Bronchial epithelial cell (primary cell): ENCODE data around the gene RAB28. TPM values are rescaled to one million over a fixed set of nuclear protein-coding genes. Genes with fewer than 3 reads are reported as not detected.

ENCODE experiments used
- DNase-seq: peaks from one replicate; pipeline ENCODE4 v3.0.0-alpha.2; 2010; ENCODE audit warnings: low read depth
- FAIRE-seq: peaks from 2 replicates; lab custom pipeline; 2011; peaks lifted over from hg19 to GRCh38; lab: Jason Lieb, UNC
- H3K27me3 ChIP-seq: 2 replicates; pipeline ENCODE4 v1.5.1; 2011; ENCODE audit warnings: low read length; ENCODE audit not compliant: control insufficient read depth, insufficient read depth
- H3K36me3 ChIP-seq: 2 replicates; pipeline ENCODE4 v1.5.1; 2011; ENCODE audit warnings: low read length; ENCODE audit not compliant: control insufficient read depth, insufficient read depth
- H3K4me3 ChIP-seq: 2 replicates; pipeline ENCODE4 v1.5.1; 2011; ENCODE audit warnings: mild to moderate bottlenecking, low read depth, low read length, control low read depth
- CTCF ChIP-seq: IDR thresholded peaks from 2 replicates; pipeline ENCODE4 v1.5.1; 2011; ENCODE audit warnings: mild to moderate bottlenecking, moderate library complexity, low read length, control low read depth, inconsistent platforms; ENCODE audit not compliant: insufficient read depth, severe bottlenecking
- total RNA-seq: library from RNA; depleted of rRNA; stranded (reverse); fragments of >200 nt; gene quantifications from 2 replicates; pipeline ENCODE4 v1.2.1, GENCODE V29; 2014

The RAB28 gene
- total RNA-seq, 1 donor from 2014 or later: 14.0 TPM

GRCh38 chr4:13523591-13524503 is 39.7 kb upstream of the RAB28 start:
- FAIRE-seq (no peak), DNase-seq (no peak)
- Histone ChIP-seq H3K36me3 (no peaks in the 10 kb centered on the region), H3K27me3 (peaks cover 69% of the 10 kb centered on the region), H3K4me3 (no peak overlapping the region)
- TF ChIP-seq CTCF: no peak

GRCh38 chr4:13523105-13523477 is 39.0 kb upstream of the RAB28 start:
- H3K27me3 ChIP-seq: peaks cover 63% of the 10 kb centered on the region
- no peaks in the 10 kb centered on the region for H3K36me3 ChIP-seq
- no peak for DNase-seq
- FAIRE-seq: no peak
- no peak for TF ChIP-seq CTCF
- H3K4me3 ChIP-seq: no peak overlapping the region

GRCh38 chr4:13522282-13523104 is 38.4 kb upstream of the RAB28 start:
- TF ChIP-seq CTCF: no peak
- H3K4me3 ChIP-seq: no peak overlapping the region
- H3K36me3 ChIP-seq: no peaks in the 10 kb centered on the region
- DNase-seq (no peak), FAIRE-seq (no peak)
- peaks cover 57% of the 10 kb centered on the region for H3K27me3 ChIP-seq

GRCh38 chr4:13521047-13521446 is 36.9 kb upstream of the RAB28 start:
- Histone ChIP-seq H3K4me3 (no peak overlapping the region), H3K36me3 (no peaks in the 10 kb centered on the region), H3K27me3 (peaks cover 45% of the 10 kb centered on the region)
- TF ChIP-seq CTCF: no peak
- DNase-seq (no peak), FAIRE-seq (no peak)

GRCh38 chr4:13516315-13516860 is 32.2 kb upstream of the RAB28 start:
- DNase-seq (no peak), FAIRE-seq (no peak)
- no peaks in the 10 kb centered on the region for H3K36me3 ChIP-seq
- no peak for TF ChIP-seq CTCF
- H3K27me3 ChIP-seq: peaks cover 9% of the 10 kb centered on the region
- no peak overlapping the region for H3K4me3 ChIP-seq
